Activated CD8-positive, alpha-beta T cell treated with anti-CD3 and anti-CD28 coated beads for 36 hours (primary cell): ENCODE data around the gene F11R. TPM values are rescaled to one million over a fixed set of nuclear protein-coding genes. Genes with fewer than 3 reads are reported as not detected.

ENCODE experiments used
- ATAC-seq: fragments of 200-7000 bp; cut with Tn5 transposase; one replicate; pipeline ENCODE4 v1.10.0; 2021; ENCODE audit warnings: mild to moderate bottlenecking, moderate library complexity
- CTCF ChIA-PET: fragments of 350-600 bp; sonication (Branson Sonifier 250); formaldehyde crosslinking; loops from one replicate; lab custom pipeline; 2021; ENCODE audit warnings: antibody characterized with exemption; lab: Charles Lee
- POLR2A ChIA-PET: fragments of 350-600 bp; sonication (Branson Sonifier 250); formaldehyde crosslinking; loops from one replicate; lab custom pipeline; 2021; ENCODE audit warnings: antibody characterized with exemption; lab: Charles Lee
- DNase-seq: peaks from one replicate; pipeline ENCODE4 v3.0.0-alpha.2; 2020
- H3K27ac Mint-ChIP-seq: one replicate; pipeline ENCODE4 v1.8.0; 2021; ENCODE audit warnings: mild to moderate bottlenecking, mixed read lengths
- H3K27me3 Mint-ChIP-seq: one replicate; pipeline ENCODE4 v1.8.0; 2021; ENCODE audit warnings: mixed read lengths
- H3K36me3 Mint-ChIP-seq: one replicate; pipeline ENCODE4 v1.8.0; 2021; ENCODE audit warnings: low read depth, mixed read lengths
- H3K4me1 Mint-ChIP-seq: one replicate; pipeline ENCODE4 v1.8.0; 2021; ENCODE audit warnings: low read depth, mixed read lengths
- H3K4me3 Mint-ChIP-seq: one replicate; pipeline ENCODE4 v1.8.0; 2021; ENCODE audit warnings: mild to moderate bottlenecking, moderate library complexity, mixed read lengths
- H3K9me3 Mint-ChIP-seq: one replicate; pipeline ENCODE4 v1.8.0; 2021; ENCODE audit warnings: mixed read lengths
- intact Hi-C: fragments of 100-400 bp; cut with micrococcal nuclease; formaldehyde crosslinking; loops from one replicate; pipeline ENCODE4 v1.10.0; 2022
- total RNA-seq, 2 experiments: library from RNA; stranded (reverse); gene quantifications; one replicate each; pipeline ENCODE4 v1.2.3, GENCODE V29; 2021
- TF ChIP-seq, protein P1 (sequence below): fragments of 200-600 bp; IDR thresholded peaks from one replicate; pipeline ENCODE4 v1.8.0; 2022; ENCODE audit warnings: antibody characterized with exemption, mild to moderate bottlenecking

The F11R gene
- total RNA-seq, 2 experiments from 2014 or later = 19.0 to 20.9 TPM

DNA sequence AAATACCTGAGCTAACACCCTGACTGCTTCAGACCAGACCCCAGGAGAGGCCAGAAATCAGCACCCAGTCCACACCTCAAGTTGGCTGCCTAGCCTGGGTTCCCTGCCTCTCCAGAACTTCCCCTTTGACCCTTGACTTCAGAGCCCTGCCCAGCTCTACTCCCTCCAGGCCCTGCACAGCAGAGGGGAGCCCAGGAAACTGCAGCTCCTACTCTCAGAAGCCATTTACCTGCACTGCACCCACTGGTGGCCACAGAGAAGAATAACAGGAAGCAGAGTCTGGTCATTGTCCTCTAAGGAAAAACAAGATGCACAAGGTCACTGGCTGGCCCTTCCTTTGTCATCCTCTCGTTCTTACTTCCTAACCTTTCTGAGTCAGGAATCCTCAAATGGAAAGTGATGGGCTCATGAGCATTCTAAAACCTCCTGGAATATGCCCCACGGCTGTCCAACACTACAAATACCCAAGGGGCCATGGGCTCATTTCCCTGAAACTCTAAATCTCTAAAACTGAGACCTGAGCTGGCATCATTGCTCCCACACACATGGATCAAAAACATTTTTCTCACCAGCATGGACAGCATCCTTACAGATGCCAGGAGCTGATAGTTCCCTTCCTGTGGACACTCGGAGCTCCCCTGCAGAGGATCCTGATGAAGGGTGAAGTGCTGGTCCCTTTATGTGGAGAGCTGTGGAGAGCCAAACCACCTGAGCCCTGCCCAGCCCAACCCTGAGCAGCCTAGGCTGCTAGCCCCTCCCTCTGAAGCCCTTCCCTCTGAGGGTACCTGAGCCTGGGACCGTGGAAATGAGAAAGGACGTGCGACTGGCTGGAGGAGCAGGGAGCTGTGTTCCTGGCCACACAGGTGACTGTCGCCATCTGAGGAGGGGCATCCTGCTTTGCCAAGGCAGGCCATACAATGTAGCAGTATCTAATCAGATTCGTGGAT is 66.5 kb downstream of the F11R start, which contains the start of gene ITLN2:
ITLN2 (minus strand) TSS at position 652 of the 947 bp plus-strand sequence; CDS start at position 584, 68 bp downstream.
- Mint-ChIP-seq H3K4me3 (no peak within 1 kb of the TSS), H3K36me3 (no peaks in the 10 kb centered on the region), H3K9me3 (no peaks in the 10 kb centered on the region), H3K27ac (no peak within 1 kb of the TSS), H3K27me3 (no peaks in the 10 kb centered on the region), H3K4me1 (peaks cover 7% of the 10 kb centered on the region)
- ATAC-seq (peak; percentile 88), DNase-seq (peak; percentile 66)
- intact Hi-C loops = loop anchor here (5.0 kb wide), 3 partner anchors 177 to 272 kb away; no protein-coding TSS in a partner anchor
- TF ChIP-seq, protein P1, sequence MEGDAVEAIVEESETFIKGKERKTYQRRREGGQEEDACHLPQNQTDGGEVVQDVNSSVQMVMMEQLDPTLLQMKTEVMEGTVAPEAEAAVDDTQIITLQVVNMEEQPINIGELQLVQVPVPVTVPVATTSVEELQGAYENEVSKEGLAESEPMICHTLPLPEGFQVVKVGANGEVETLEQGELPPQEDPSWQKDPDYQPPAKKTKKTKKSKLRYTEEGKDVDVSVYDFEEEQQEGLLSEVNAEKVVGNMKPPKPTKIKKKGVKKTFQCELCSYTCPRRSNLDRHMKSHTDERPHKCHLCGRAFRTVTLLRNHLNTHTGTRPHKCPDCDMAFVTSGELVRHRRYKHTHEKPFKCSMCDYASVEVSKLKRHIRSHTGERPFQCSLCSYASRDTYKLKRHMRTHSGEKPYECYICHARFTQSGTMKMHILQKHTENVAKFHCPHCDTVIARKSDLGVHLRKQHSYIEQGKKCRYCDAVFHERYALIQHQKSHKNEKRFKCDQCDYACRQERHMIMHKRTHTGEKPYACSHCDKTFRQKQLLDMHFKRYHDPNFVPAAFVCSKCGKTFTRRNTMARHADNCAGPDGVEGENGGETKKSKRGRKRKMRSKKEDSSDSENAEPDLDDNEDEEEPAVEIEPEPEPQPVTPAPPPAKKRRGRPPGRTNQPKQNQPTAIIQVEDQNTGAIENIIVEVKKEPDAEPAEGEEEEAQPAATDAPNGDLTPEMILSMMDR = peak; percentile 78
- POLR2A ChIA-PET = interaction anchor here (0.6 to 1.5 kb wide), 4 partner anchors 9 to 510 kb away, joined by 3 read pairs; no protein-coding TSS in a partner anchor
- CTCF ChIA-PET = interaction anchor here (0.6 to 9.7 kb wide), 51 partner anchors 9 to 280 kb away, joined by 3 to 298 read pairs (median 5); partner anchors contain the start of genes CD244, CD48 and ITLN1

GRCh38 chr1:160953030-160953429 is 67.9 kb downstream of the F11R start:
- intact Hi-C loops = loop anchor here (5.0 kb wide), 3 partner anchors 176 to 271 kb away; no protein-coding TSS in a partner anchor
- no peak overlapping the region for H3K27ac Mint-ChIP-seq

DNA sequence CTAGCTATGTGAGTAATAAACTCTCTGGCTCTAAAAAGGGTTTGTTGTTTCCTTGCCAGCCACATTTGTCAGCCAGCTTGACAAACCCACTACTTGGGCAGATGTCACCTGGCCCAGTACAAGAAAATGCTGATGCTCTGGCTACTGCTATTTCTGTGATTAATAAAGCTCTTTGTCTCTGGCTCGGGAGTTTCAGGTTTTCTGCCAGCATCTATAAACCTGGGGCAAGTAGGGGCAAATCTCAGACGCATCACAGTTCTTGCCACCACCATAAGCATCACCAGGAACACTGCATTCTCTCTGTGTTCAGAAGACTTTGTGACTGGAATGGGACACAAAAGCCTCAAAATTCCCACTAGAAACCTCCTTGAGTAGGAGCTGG is 68.8 kb downstream of the F11R start:
- ChIA-PET CTCF (interaction anchor here (0.6 to 9.7 kb wide), 64 partner anchors 9 to 280 kb away, joined by 3 to 298 read pairs (median 5); partner anchors contain the start of genes CD244, ITLN1 and LY9), POLR2A (interaction anchor here (0.6 to 1.6 kb wide), 3 partner anchors 12 to 115 kb away, joined by 4 to 6 read pairs (median 4); no protein-coding TSS in a partner anchor)
- Mint-ChIP-seq H3K4me1 (peaks cover 7% of the 10 kb centered on the region), H3K9me3 (no peaks in the 10 kb centered on the region), H3K27ac (no peak overlapping the region), H3K4me3 (no peak overlapping the region), H3K36me3 (no peaks in the 10 kb centered on the region), H3K27me3 (no peaks in the 10 kb centered on the region)
- intact Hi-C loops = loop anchor here (5.0 kb wide), 3 partner anchors 175 to 270 kb away; no protein-coding TSS in a partner anchor
- TF ChIP-seq, protein P1 = no peak
- no peak for DNase-seq
- ATAC-seq = no peak

More at GRCh38 chr1:160953030-160953429, 67.9 kb downstream of the F11R start:
- DNase-seq (no peak), ATAC-seq (no peak)
- POLR2A ChIA-PET = interaction anchor here (1.4 to 1.6 kb wide), 2 partner anchors 11 to 116 kb away, joined by 4 to 6 read pairs; no protein-coding TSS in a partner anchor
- no peaks in the 10 kb centered on the region for H3K9me3 Mint-ChIP-seq
- CTCF ChIA-PET = interaction anchor here (1.0 to 9.7 kb wide), 26 partner anchors 10 to 272 kb away, joined by 3 to 298 read pairs (median 10); partner anchors contain the start of genes CD244 and ITLN1
- peaks cover 7% of the 10 kb centered on the region for H3K4me1 Mint-ChIP-seq
- TF ChIP-seq, protein P1 = no peak
- no peak overlapping the region for H3K4me3 Mint-ChIP-seq
- H3K27me3 Mint-ChIP-seq = no peaks in the 10 kb centered on the region
- no peaks in the 10 kb centered on the region for H3K36me3 Mint-ChIP-seq

DNA sequence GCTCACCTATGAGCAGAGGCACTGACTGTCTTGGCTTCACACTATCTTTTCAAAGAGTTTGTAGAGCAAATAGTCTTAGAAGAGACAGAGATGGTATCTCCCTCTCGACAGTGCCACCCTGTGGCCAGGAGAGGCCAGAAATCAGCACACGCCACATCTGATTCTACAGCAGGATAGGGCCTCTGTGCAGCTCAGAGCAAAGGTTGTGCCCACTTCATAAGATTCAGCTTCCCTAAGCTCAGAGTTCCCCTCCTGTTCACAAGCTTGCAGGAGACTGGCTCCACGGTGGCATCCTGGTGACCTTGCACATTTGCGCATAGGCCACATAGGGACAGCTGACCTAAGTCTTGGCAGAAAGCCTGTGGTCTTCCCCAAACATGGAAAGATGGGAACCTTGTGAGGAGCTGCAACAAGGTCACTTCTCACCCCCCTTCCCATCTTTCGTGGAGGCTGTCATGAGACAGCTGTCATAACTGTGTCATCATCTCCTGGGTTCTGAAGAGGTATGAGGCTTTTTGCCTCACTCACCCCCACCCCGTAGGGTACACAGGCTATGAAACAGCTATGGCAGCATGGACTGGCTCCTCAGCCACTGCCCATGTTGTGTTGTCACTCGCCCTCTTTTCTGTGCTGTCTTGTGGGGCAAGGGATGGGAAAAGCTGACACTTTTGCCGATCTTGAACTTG is 69.4 kb downstream of the F11R start:
- TF ChIP-seq, protein P1 = peak; percentile 76
- ChIA-PET CTCF (interaction anchor here (0.6 to 9.7 kb wide), 70 partner anchors 9 to 279 kb away, joined by 3 to 298 read pairs (median 4); partner anchors contain the start of genes CD244, ITLN1 and LY9), POLR2A (interaction anchor here (0.6 to 1.6 kb wide), 4 partner anchors 13 to 115 kb away, joined by 3 to 6 read pairs (median 4); no protein-coding TSS in a partner anchor)
- H3K4me3 Mint-ChIP-seq = no peak overlapping the region
- H3K36me3 Mint-ChIP-seq = no peaks in the 10 kb centered on the region
- intact Hi-C loops = loop anchor here (2.0 to 5.0 kb wide), 4 partner anchors 117 to 269 kb away; no protein-coding TSS in a partner anchor
- DNase-seq = peak; percentile 88
- H3K27ac Mint-ChIP-seq = no peak overlapping the region
- peaks cover 7% of the 10 kb centered on the region for H3K4me1 Mint-ChIP-seq
- peak; percentile 93 for ATAC-seq
- H3K9me3 Mint-ChIP-seq = no peaks in the 10 kb centered on the region
- H3K27me3 Mint-ChIP-seq = no peaks in the 10 kb centered on the region
